HEK293T (cell line): ENCODE results near the gene XIRP1.

Source experiments
- CTCF ChIA-PET: fragments of 350-600 bp; formaldehyde crosslinking; extraction: SDS; loops from one replicate; lab custom pipeline; 2021; ENCODE audit warnings: antibody characterized with exemption, inconsistent platforms; lab: Yijun Ruan, JAX
- POLR2A ChIA-PET: fragments of 350-600 bp; formaldehyde crosslinking; extraction: SDS; loops from one replicate; lab custom pipeline; 2020; ENCODE audit warnings: antibody characterized with exemption, inconsistent platforms; lab: Yijun Ruan, JAX
- DNase-seq: peaks from one replicate; pipeline ENCODE4 v3.0.0; 2012; ENCODE audit warnings: mixed read lengths; ENCODE audit errors: extremely low spot score
- ARNT ChIP-seq: fragments of 450-650 bp; IDR thresholded peaks from 2 replicates; pipeline ENCODE4 v1.6.1; 2017; ENCODE audit warnings: mild to moderate bottlenecking
- BHLHE40 ChIP-seq: fragments of 450-650 bp; IDR thresholded peaks from 2 replicates; pipeline ENCODE4 v1.6.1; 2016; ENCODE audit warnings: mild to moderate bottlenecking, moderate library complexity, borderline replicate concordance
- CTBP1 ChIP-seq: fragments of 450-650 bp; IDR thresholded peaks from 2 replicates; pipeline ENCODE4 v1.6.1; 2016; ENCODE audit warnings: borderline replicate concordance
- ELF4 ChIP-seq: fragments of 450-650 bp; IDR thresholded peaks from 2 replicates; pipeline ENCODE4 v1.6.1; 2017; ENCODE audit warnings: antibody characterized with exemption
- FOXA1 ChIP-seq: fragments of 450-650 bp; IDR thresholded peaks from 2 replicates; pipeline ENCODE4 v1.6.1; 2016; ENCODE audit warnings: mild to moderate bottlenecking
- FOXK2 ChIP-seq: fragments of 450-650 bp; IDR thresholded peaks from 2 replicates; pipeline ENCODE4 v1.6.1; 2016; ENCODE audit warnings: mild to moderate bottlenecking
- FOXM1 ChIP-seq: fragments of 450-650 bp; IDR thresholded peaks from 2 replicates; pipeline ENCODE4 v1.6.1; 2017; ENCODE audit warnings: mild to moderate bottlenecking, borderline replicate concordance
- HDGF ChIP-seq: fragments of 450-650 bp; IDR thresholded peaks from 2 replicates; pipeline ENCODE4 v1.6.1; 2017; ENCODE audit warnings: antibody characterized with exemption, borderline replicate concordance
- L3MBTL2 ChIP-seq: fragments of 450-650 bp; conservative IDR thresholded peaks from 2 replicates; pipeline ENCODE4 v1.6.1; 2016; ENCODE audit warnings: mild to moderate bottlenecking
- LEF1 ChIP-seq: fragments of 450-650 bp; IDR thresholded peaks from 2 replicates; pipeline ENCODE4 v1.6.1; 2017; ENCODE audit warnings: mild to moderate bottlenecking, borderline replicate concordance
- NFRKB ChIP-seq: fragments of 450-650 bp; IDR thresholded peaks from 2 replicates; pipeline ENCODE4 v1.6.1; 2016; ENCODE audit warnings: mild to moderate bottlenecking, moderate library complexity
- PKNOX1 ChIP-seq: fragments of 450-650 bp; IDR thresholded peaks from 2 replicates; pipeline ENCODE4 v1.6.1; 2016
- SP1 ChIP-seq: fragments of 450-650 bp; IDR thresholded peaks from 2 replicates; pipeline ENCODE4 v1.6.1; 2017
- SUZ12 ChIP-seq: fragments of 450-650 bp; IDR thresholded peaks from 2 replicates; pipeline ENCODE4 v1.6.1; 2016; ENCODE audit warnings: mild to moderate bottlenecking
- TARDBP ChIP-seq: fragments of 450-650 bp; IDR thresholded peaks from 2 replicates; pipeline ENCODE4 v1.6.1; 2016
- ZNF384 ChIP-seq: fragments of 450-650 bp; IDR thresholded peaks from 2 replicates; pipeline ENCODE4 v1.6.1; 2016

The XIRP1 gene

GRCh38 chr3:39153977-39154279, 38.5 kb downstream of the XIRP1 start:
- TF ChIP-seq LEF1 = no peak
- TF ChIP-seq TARDBP = no peak
- TF ChIP-seq SP1 = no peak
- TF ChIP-seq SUZ12 = no peak
- no peak for TF ChIP-seq ARNT
- DNase-seq = no peak
- ChIA-PET POLR2A (interaction anchor here (2.7 kb wide), 1 partner anchor 24 kb away, joined by 9 read pairs; no protein-coding TSS in a partner anchor), CTCF (interaction anchor here (0.6 kb wide), 1 partner anchor 325 kb away, joined by 3 read pairs; no protein-coding TSS in a partner anchor)

GRCh38 chr3:39150803-39151631, 41.4 kb downstream of the XIRP1 start:
- DNase-seq = no peak

GRCh38 chr3:39150148-39150802, 42.1 kb downstream of the XIRP1 start:
- no peak for TF ChIP-seq L3MBTL2
- TF ChIP-seq ARNT = no peak
- no peak for TF ChIP-seq PKNOX1
- TF ChIP-seq NFRKB = no peak
- TF ChIP-seq HDGF = no peak
- TF ChIP-seq FOXA1 = no peak
- no peak for TF ChIP-seq FOXK2
- no peak for TF ChIP-seq SP1
- no peak for TF ChIP-seq CTBP1
- no peak for TF ChIP-seq SUZ12
- no peak for TF ChIP-seq TARDBP
- TF ChIP-seq ZNF384 = no peak
- CTCF ChIA-PET = interaction anchor here (0.7 to 1.8 kb wide), 2 partner anchors 25 to 138 kb away, joined by 3 to 7 read pairs; no protein-coding TSS in a partner anchor
- POLR2A ChIA-PET = interaction anchor here (0.6 to 0.8 kb wide), 2 partner anchors 253 to 256 kb away, joined by 3 read pairs; partner anchors contain the start of gene RPSA
- DNase-seq = no peak

More at GRCh38 chr3:39150803-39151631, 41.4 kb downstream of the XIRP1 start:
- ChIA-PET CTCF (interaction anchor here (1.8 kb wide), 1 partner anchor 137 kb away, joined by 7 read pairs; no protein-coding TSS in a partner anchor), POLR2A (interaction anchor here (0.6 to 0.8 kb wide), 2 partner anchors 43 to 256 kb away, joined by 3 read pairs; partner anchors contain the start of genes RPSA and TTC21A)
- TF ChIP-seq PKNOX1 (no peak), LEF1 (no peak), L3MBTL2 (no peak), TARDBP (no peak), HDGF (no peak), ARNT (no peak), SP1 (no peak), FOXA1 (no peak), SUZ12 (no peak)

GRCh38 chr3:39149498-39150147, 42.8 kb downstream of the XIRP1 start:
- POLR2A ChIA-PET = interaction anchor here (0.8 kb wide), 1 partner anchor 253 kb away, joined by 3 read pairs; no protein-coding TSS in a partner anchor
- TF ChIP-seq FOXM1 = no peak
- no peak for TF ChIP-seq BHLHE40
- no peak for TF ChIP-seq ARNT
- TF ChIP-seq CTBP1 = no peak
- TF ChIP-seq NFRKB = no peak
- no peak for TF ChIP-seq SP1
- no peak for TF ChIP-seq ZNF384
- TF ChIP-seq L3MBTL2 = no peak
- no peak for TF ChIP-seq TARDBP
- no peak for TF ChIP-seq ELF4
- TF ChIP-seq FOXA1 = no peak
- TF ChIP-seq FOXK2 = no peak
- TF ChIP-seq SUZ12 = no peak
- no peak for TF ChIP-seq PKNOX1
- TF ChIP-seq HDGF = no peak
- TF ChIP-seq LEF1 = no peak
- CTCF ChIA-PET = interaction anchor here (0.7 to 1.8 kb wide), 2 partner anchors 25 to 139 kb away, joined by 3 to 7 read pairs; no protein-coding TSS in a partner anchor
- no peak for DNase-seq

GRCh38 chr3:39149059-39149455, 43.3 kb downstream of the XIRP1 start:
- POLR2A ChIA-PET = no interaction called here
- TF ChIP-seq BHLHE40 (no peak), FOXM1 (no peak), HDGF (no peak), ELF4 (no peak), ZNF384 (no peak), FOXA1 (no peak), NFRKB (no peak), SUZ12 (no peak), ARNT (no peak), PKNOX1 (no peak), L3MBTL2 (no peak), TARDBP (no peak), SP1 (no peak), CTBP1 (no peak), LEF1 (no peak)
- DNase-seq = no peak
- CTCF ChIA-PET = interaction anchor here (0.6 kb wide), 1 partner anchor 124 kb away, joined by 3 read pairs; no protein-coding TSS in a partner anchor
